H9 (cell line): Measurements from ENCODE around the gene PSMA6. TPM values are rescaled to one million over a fixed set of nuclear protein-coding genes. Genes with fewer than 3 reads are reported as not detected.

Experiments used
- DNase-seq: peaks from one replicate; pipeline ENCODE4 v3.0.0-alpha.2; 2017
- H2AFZ ChIP-seq: one replicate; pipeline ENCODE4 v1.6.1; 2013; ENCODE audit warnings: mild to moderate bottlenecking, low read length, control low read depth, moderate library complexity
- H2AK5ac ChIP-seq: 2 replicates; pipeline ENCODE4 v1.6.1; 2013; ENCODE audit warnings: low read length, control low read depth, mixed read lengths; ENCODE audit not compliant: insufficient read length
- H2BK120ac ChIP-seq: one replicate; pipeline ENCODE4 v1.6.1; 2013; ENCODE audit warnings: low read depth, mild to moderate bottlenecking, low read length, control low read depth, inconsistent platforms; ENCODE audit not compliant: poor library complexity, severe bottlenecking
- H2BK12ac ChIP-seq: 2 replicates; pipeline ENCODE4 v1.6.1; 2013; ENCODE audit warnings: low read length, control low read depth, mixed read lengths, low read depth; ENCODE audit not compliant: insufficient read length
- H2BK15ac ChIP-seq: 2 replicates; pipeline ENCODE4 v1.6.1; 2013; ENCODE audit warnings: low read depth, low read length, control low read depth
- H2BK20ac ChIP-seq: one replicate; pipeline ENCODE4 v1.6.1; 2013; ENCODE audit warnings: low read depth, mild to moderate bottlenecking, low read length, control low read depth, inconsistent platforms; ENCODE audit not compliant: poor library complexity, severe bottlenecking
- H2BK5ac ChIP-seq: 2 replicates; pipeline ENCODE4 v1.6.1; 2013; ENCODE audit warnings: low read length, control low read depth, mixed read lengths; ENCODE audit not compliant: insufficient read length
- H3K14ac ChIP-seq: 2 replicates; pipeline ENCODE4 v1.6.1; 2013; ENCODE audit warnings: low read length, control low read depth; ENCODE audit not compliant: insufficient read depth
- H3K18ac ChIP-seq: 2 replicates; pipeline ENCODE4 v1.6.1; 2013; ENCODE audit warnings: low read depth, mild to moderate bottlenecking, mixed read lengths, low read length, control low read depth; ENCODE audit not compliant: insufficient read length
- H3K23ac ChIP-seq: 2 replicates; pipeline ENCODE4 v1.6.1; 2013; ENCODE audit warnings: low read length, control low read depth, mixed read lengths, low read depth; ENCODE audit not compliant: insufficient read length
- H3K23me2 ChIP-seq: 2 replicates; pipeline ENCODE4 v1.6.1; 2013; ENCODE audit warnings: low read depth, mild to moderate bottlenecking, mixed read lengths, low read length, control low read depth; ENCODE audit not compliant: insufficient read length, poor library complexity, severe bottlenecking
- H3K27ac ChIP-seq: 2 replicates; pipeline ENCODE4 v1.5.1; 2013; ENCODE audit warnings: low read length, control low read depth, mixed read lengths, low read depth; ENCODE audit not compliant: insufficient read length
- H3K27me3 ChIP-seq: 2 replicates; pipeline ENCODE4 v1.6.1; 2013; ENCODE audit warnings: low read length, control low read depth, inconsistent platforms; ENCODE audit not compliant: insufficient read depth
- H3K4ac ChIP-seq: 2 replicates; pipeline ENCODE4 v1.6.1; 2013; ENCODE audit warnings: low read depth, mild to moderate bottlenecking, control low read depth, inconsistent platforms, low read length, moderate library complexity
- H3K4me1 ChIP-seq: 2 replicates; pipeline ENCODE4 v1.6.1; 2013; ENCODE audit warnings: low read length, control low read depth, inconsistent platforms; ENCODE audit not compliant: insufficient read depth
- H3K4me2 ChIP-seq: 2 replicates; pipeline ENCODE4 v1.6.1; 2013; ENCODE audit warnings: low read length, control low read depth, mixed read lengths; ENCODE audit not compliant: insufficient read length, insufficient read depth
- H3K56ac ChIP-seq: 2 replicates; pipeline ENCODE4 v1.6.1; 2013; ENCODE audit warnings: low read depth, mild to moderate bottlenecking, mixed read lengths, low read length, control low read depth; ENCODE audit not compliant: insufficient read length
- H3K79me1 ChIP-seq: 2 replicates; pipeline ENCODE4 v1.6.1; 2013; ENCODE audit warnings: low read depth, mild to moderate bottlenecking, moderate library complexity, low read length, control low read depth, inconsistent platforms; ENCODE audit not compliant: insufficient read depth, poor library complexity, severe bottlenecking
- H3K79me2 ChIP-seq: 2 replicates; pipeline ENCODE4 v1.6.1; 2013; ENCODE audit warnings: low read length, control low read depth, inconsistent platforms; ENCODE audit not compliant: insufficient read depth
- H3K9ac ChIP-seq: 2 replicates; pipeline ENCODE4 v1.6.1; 2013; ENCODE audit warnings: low read length, control low read depth, mixed read lengths; ENCODE audit not compliant: insufficient read length; ENCODE audit errors: extremely low read depth
- H3K9me3 ChIP-seq: one replicate; pipeline ENCODE4 v1.6.1; 2013; ENCODE audit warnings: low read depth, low read length, inconsistent platforms; ENCODE audit not compliant: control insufficient read depth
- H3T11ph ChIP-seq: one replicate; pipeline ENCODE4 v1.6.1; 2013; ENCODE audit warnings: mild to moderate bottlenecking, low read length, control low read depth, inconsistent platforms
- H4K20me1 ChIP-seq: one replicate; pipeline ENCODE4 v1.6.1; 2013; ENCODE audit not compliant: control insufficient read depth, insufficient read length, insufficient read depth
- H4K5ac ChIP-seq: 2 replicates; pipeline ENCODE4 v1.6.1; 2013; ENCODE audit warnings: low read depth, mild to moderate bottlenecking, mixed read lengths, low read length, control low read depth; ENCODE audit not compliant: insufficient read length
- H4K8ac ChIP-seq: replicated peaks from 2 replicates; pipeline ENCODE4 v1.6.1; 2013; ENCODE audit warnings: low read length, control low read depth, mixed read lengths, low read depth; ENCODE audit not compliant: insufficient read length
- H4K91ac ChIP-seq: 2 replicates; pipeline ENCODE4 v1.6.1; 2013; ENCODE audit warnings: low read depth, mild to moderate bottlenecking, moderate library complexity, mixed read lengths, low read length, control low read depth; ENCODE audit not compliant: insufficient read length
- H3K27ac Mint-ChIP-seq, 3 experiments: 2 replicates in 2 of 3; 3 replicates in 1 of 3; pipeline ENCODE4 v1.8.0; 2020 to 2021; ENCODE audit warnings: mixed read lengths in 3 of 3, mild to moderate bottlenecking in 1 of 3, moderate library complexity in 1 of 3
- H3K27me3 Mint-ChIP-seq: 2 replicates; pipeline ENCODE4 v1.8.0; 2021; ENCODE audit warnings: low read depth, mild to moderate bottlenecking, moderate library complexity, mixed read lengths
- H3K36me3 Mint-ChIP-seq, 3 experiments: 2 replicates in 2 of 3; 3 replicates in 1 of 3; pipeline ENCODE4 v1.8.0; 2020 to 2021; ENCODE audit warnings: low read depth in 3 of 3, mixed read lengths in 3 of 3; ENCODE audit not compliant: insufficient read depth in 1 of 3
- H3K4me1 Mint-ChIP-seq, 2 experiments: 2 replicates each; pipeline ENCODE4 v1.8.0; 2020; ENCODE audit warnings: mixed read lengths in 2 of 2
- H3K4me3 Mint-ChIP-seq, 2 experiments: 2 replicates in 1 of 2; 3 replicates in 1 of 2; pipeline ENCODE4 v1.8.0; 2020 to 2021; ENCODE audit warnings: mild to moderate bottlenecking in 2 of 2, mixed read lengths in 2 of 2, moderate library complexity in 1 of 2
- H3K9me3 Mint-ChIP-seq, 2 experiments: 2 replicates in 1 of 2; 3 replicates in 1 of 2; pipeline ENCODE4 v1.8.0; 2020; ENCODE audit warnings: mild to moderate bottlenecking in 2 of 2, mixed read lengths in 2 of 2, moderate library complexity in 1 of 2
- CTCF ChIP-seq: fragments of 200-600 bp; sonication (generic); conservative IDR thresholded peaks from 3 replicates; pipeline ENCODE4 v1.8.0; 2021; ENCODE audit warnings: antibody characterized with exemption, mild to moderate bottlenecking
- WGBS: extraction: QIAGEN DNeasy Blood & Tissue Kit; methylation state at CpG from one replicate; pipeline ENCODE4 v1.1.7; 2013; ENCODE audit warnings: missing lambda C conversion rate, low lambda C conversion rate, mixed read lengths; ENCODE audit not compliant: insufficient read length; ENCODE audit errors: extremely low coverage; 5-methylcytosine and 5-hydroxymethylcytosine counted together
- total RNA-seq: library from RNA; stranded (reverse); gene quantifications from 2 replicates; pipeline ENCODE4 v1.2.1, GENCODE V29; 2021

Gene PSMA6
- total RNA-seq, 1 experiment from 2014 or later = 255 TPM

DNA sequence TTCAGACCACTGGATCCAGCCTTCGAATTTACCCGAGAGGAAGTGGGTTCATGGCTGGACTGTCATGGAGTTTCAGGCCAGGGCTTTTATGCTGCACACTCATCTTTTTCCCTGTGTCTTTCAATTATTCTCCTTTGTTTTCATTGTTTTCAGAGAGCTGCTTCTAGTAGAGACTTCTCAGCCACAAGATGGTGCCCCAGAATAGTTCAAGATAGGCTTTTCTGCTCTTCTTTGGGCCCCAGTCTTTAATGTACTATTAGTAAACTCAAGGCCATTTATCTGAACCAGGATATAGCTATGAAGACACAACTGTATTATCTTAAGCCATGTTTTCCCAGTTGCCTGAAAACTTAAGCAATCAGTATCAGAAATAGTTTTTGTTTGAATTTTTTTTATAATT, 30.4 kb upstream of the PSMA6 start:
- Histone ChIP-seq H3K9me3 (no peaks in the 10 kb centered on the region), H3K23ac (no peak overlapping the region), H2BK120ac (no peak overlapping the region), H3K18ac (no peak overlapping the region), H2BK5ac (no peak overlapping the region), H2AFZ (no peak overlapping the region), H2BK12ac (no peak overlapping the region), H3K14ac (no peak overlapping the region), H4K8ac (no peak overlapping the region), H3T11ph (no peak overlapping the region), H4K5ac (no peak overlapping the region), H4K20me1 (no peaks in the 10 kb centered on the region), H4K91ac (no peak overlapping the region), H2BK15ac (no peak overlapping the region), H3K79me2 (no peaks in the 10 kb centered on the region), H2AK5ac (no peak overlapping the region), H3K27ac (no peak overlapping the region), H3K4ac (no peak overlapping the region), H3K4me2 (no peak overlapping the region), H3K79me1 (no peaks in the 10 kb centered on the region), H3K56ac (no peak overlapping the region), H2BK20ac (no peak overlapping the region), H3K27me3 (no peaks in the 10 kb centered on the region), H3K23me2 (no peaks in the 10 kb centered on the region), H3K4me1 (no peaks in the 10 kb centered on the region), H3K9ac (no peak overlapping the region)
- peaks cover 5 to 15% (median 13%) of the 10 kb centered on the region in 3 experiments for H3K36me3 Mint-ChIP-seq
- no peak overlapping the region for H3K4me3 Mint-ChIP-seq
- H3K27me3 Mint-ChIP-seq = no peaks in the 10 kb centered on the region
- no peak for DNase-seq
- no peaks in the 10 kb centered on the region for H3K4me1 Mint-ChIP-seq
- TF ChIP-seq CTCF = no peak
- no peak overlapping the region for H3K27ac Mint-ChIP-seq
- WGBS = no CpG with 5 or more reads among the region's 2 CpGs
- peaks cover 3 to 8% of the 10 kb centered on the region in 2 experiments; a peak in 2 of 5 replicates for H3K9me3 Mint-ChIP-seq
